Endothelial cell of umbilical vein (primary cell): ENCODE results near the gene TRIM14. TPM values are rescaled to one million over a fixed set of nuclear protein-coding genes. Genes with fewer than 3 reads are reported as not detected.

Experiments used
- BruUV-seq: library from RNA; stranded (reverse); fragments of 400-500 nt; replicated peaks from 2 replicates; lab custom pipeline; 2021; lab: Mats Ljungman, UMichigan
- CTCF ChIA-PET: fragments of 300-600, 350-600 bp; sonication (Branson Sonifier 250); formaldehyde crosslinking; loops from one replicate; lab custom pipeline; 2021; ENCODE audit warnings: antibody characterized with exemption, inconsistent platforms; lab: Charles Lee
- POLR2A ChIA-PET: fragments of 300-600, 350-600 bp; sonication (Branson Sonifier 250); formaldehyde crosslinking; loops from one replicate; lab custom pipeline; 2021; ENCODE audit warnings: antibody characterized with exemption, inconsistent platforms; lab: Charles Lee
- DNase-seq: peaks from one replicate; pipeline ENCODE4 v3.0.0-alpha.2; 2011; ENCODE audit warnings: low read depth, low spot score
- FAIRE-seq: peaks from 2 replicates; lab custom pipeline; 2011; peaks lifted over from hg19 to GRCh38; lab: Jason Lieb, UNC
- H2AFZ ChIP-seq: 2 replicates; pipeline ENCODE4 v1.6.0; 2012; ENCODE audit warnings: low read depth, low read length, control low read depth, inconsistent platforms
- H3K27ac ChIP-seq: 2 replicates; pipeline ENCODE4 v1.5.1; 2011; ENCODE audit warnings: low read depth, mild to moderate bottlenecking, control low read depth, low read length, moderate library complexity; ENCODE audit not compliant: insufficient read depth
- H3K27me3 ChIP-seq, 2 experiments: 2 replicates each; pipeline versions ENCODE4 v1.6.0 to v1.6.1; 2011; ENCODE audit warnings: low read length in 2 of 2, mixed read lengths in 1 of 2; ENCODE audit not compliant: control insufficient read depth in 2 of 2, insufficient read depth in 2 of 2
- H3K36me3 ChIP-seq, 2 experiments: 2 replicates in 1 of 2; 3 replicates in 1 of 2; pipeline ENCODE4 v1.5.1; 2011; ENCODE audit warnings: low read length in 2 of 2, mild to moderate bottlenecking in 1 of 2, moderate library complexity in 1 of 2; ENCODE audit not compliant: control insufficient read depth in 2 of 2, insufficient read depth in 2 of 2; ENCODE audit errors: extremely low read depth in 1 of 2
- H3K4me1 ChIP-seq: 3 replicates; pipeline ENCODE4 v1.5.1; 2011; ENCODE audit warnings: mild to moderate bottlenecking, low read length; ENCODE audit not compliant: control insufficient read depth, insufficient read depth; ENCODE audit errors: extremely low read depth
- H3K4me2 ChIP-seq: 2 replicates; pipeline ENCODE4 v1.6.1; 2011; ENCODE audit warnings: low read length, control low read depth, mixed read lengths; ENCODE audit not compliant: insufficient read depth
- H3K4me3 ChIP-seq, 3 experiments: fragments of 200-600 bp in 1 of 3; sonication (generic), shearing (Covaris generic) in 1 of 3; replicated peaks in 1 of 3; 2 replicates each; pipeline ENCODE4 v1.5.1; 2011 to 2016; ENCODE audit warnings: control low read depth in 3 of 3, low read length in 3 of 3, mild to moderate bottlenecking in 2 of 3, inconsistent platforms in 1 of 3, low read depth in 1 of 3, moderate library complexity in 1 of 3; ENCODE audit not compliant: insufficient read depth in 1 of 3
- H3K79me2 ChIP-seq: 2 replicates; pipeline ENCODE4 v1.6.0; 2012; ENCODE audit warnings: low read length, inconsistent platforms; ENCODE audit not compliant: control insufficient read depth, insufficient read depth
- H3K9ac ChIP-seq: replicated peaks from 2 replicates; pipeline ENCODE3; 2011; ENCODE audit warnings: low read length, control low read depth; ENCODE audit not compliant: insufficient read depth; ENCODE audit errors: extremely low read depth
- H3K9me1 ChIP-seq: replicated peaks from 3 replicates; pipeline ENCODE4 v1.6.0; 2011; ENCODE audit warnings: mild to moderate bottlenecking, low read length; ENCODE audit not compliant: control insufficient read depth, insufficient read depth; ENCODE audit errors: extremely low read depth
- H3K9me3 ChIP-seq: replicated peaks from 2 replicates; pipeline ENCODE4 v1.5.1; 2012; ENCODE audit warnings: low read length, inconsistent platforms; ENCODE audit not compliant: control insufficient read depth, insufficient read depth
- H4K20me1 ChIP-seq: replicated peaks from 2 replicates; pipeline ENCODE3; 2011; ENCODE audit warnings: mild to moderate bottlenecking, low read length; ENCODE audit not compliant: control insufficient read depth, insufficient read depth; ENCODE audit errors: extremely low read depth
- CTCF ChIP-seq, 2 donors: IDR thresholded peaks; 1 replicate in 1 of 2; 2 replicates in 1 of 2; pipeline ENCODE4 v1.5.1; 2011; ENCODE audit warnings: low read length in 2 of 2, mild to moderate bottlenecking in 2 of 2, moderate library complexity in 2 of 2, control low read depth in 1 of 2, inconsistent platforms in 1 of 2, low read depth in 1 of 2; ENCODE audit not compliant: insufficient read depth in 1 of 2; ENCODE audit errors: extremely low read depth in 1 of 2
- EZH2 ChIP-seq: IDR thresholded peaks from 2 replicates; pipeline ENCODE4 v1.6.1; 2012; ENCODE audit warnings: borderline replicate concordance, low read depth, mild to moderate bottlenecking, moderate library complexity, low read length, inconsistent platforms; ENCODE audit not compliant: severe bottlenecking
- FOS ChIP-seq: IDR thresholded peaks from 2 replicates; pipeline ENCODE4 v1.6.1; 2011; ENCODE audit warnings: mild to moderate bottlenecking, low read length, moderate library complexity, borderline replicate concordance; ENCODE audit not compliant: insufficient read depth
- GATA2 ChIP-seq: IDR thresholded peaks from 2 replicates; pipeline ENCODE4 v1.7.0; 2011; ENCODE audit warnings: low read depth, mild to moderate bottlenecking, moderate library complexity, mixed read lengths, low read length; ENCODE audit not compliant: insufficient read length, insufficient read depth
- JUN ChIP-seq: IDR thresholded peaks from 2 replicates; pipeline ENCODE4 v1.6.1; 2011; ENCODE audit warnings: borderline replicate concordance, low read depth; ENCODE audit not compliant: insufficient read length, insufficient read depth
- MAX ChIP-seq: IDR thresholded peaks from 2 replicates; pipeline ENCODE4 v1.6.1; 2011; ENCODE audit not compliant: insufficient read depth, insufficient read length
- MYC ChIP-seq: IDR thresholded peaks from one replicate; pipeline ENCODE4 v1.6.1; 2011; ENCODE audit warnings: mild to moderate bottlenecking, low read depth, low read length
- POLR2A ChIP-seq: IDR thresholded peaks from 2 replicates; pipeline ENCODE4 v1.6.1; 2012; ENCODE audit warnings: low read depth, mild to moderate bottlenecking, control low read depth, low read length
- POLR2AphosphoS5 ChIP-seq: IDR thresholded peaks from 2 replicates; pipeline ENCODE4 v1.6.1; 2012; ENCODE audit warnings: low read depth, mild to moderate bottlenecking, control low read depth, low read length, moderate library complexity; ENCODE audit not compliant: insufficient read depth
- dilution Hi-C: fragments of 300-500 bp; cut with MboI; formaldehyde crosslinking; loops from one replicate; pipeline ENCODE4 v1.15.0; 2019; ENCODE audit warnings: low sequenced_read_pairs; ENCODE audit not compliant: extremely low pct_ligation_motif_present
- intact Hi-C: fragments of 100-400 bp; cut with micrococcal nuclease; formaldehyde crosslinking; loops from one replicate; pipeline ENCODE4 v1.10.0; 2022
- polyA plus RNA-seq, 4 experiments: library from polyadenylated mRNA; depleted of rRNA in 3 of 4; stranded (reverse) in 3 of 4; unstranded in 1 of 4; fragments of >200 nt; gene quantifications; 2 replicates each; pipeline versions ENCODE4 v1.2.1 to v1.2.3, GENCODE V29; 2011 to 2012; ENCODE audit warnings: missing spikeins in 1 of 4
- total RNA-seq: library from RNA; stranded (reverse); gene quantifications from 2 replicates; pipeline ENCODE4 v1.2.3, GENCODE V29; 2021

The TRIM14 gene
- total and polyA plus RNA-seq, 2 donors (not counting 3 experiments of a cell fraction or from before 2014, with no cell fraction given) = 4.8 to 10.7 TPM

- H3K9me1 ChIP-seq = no peaks in the 10 kb centered on the region
- ChIA-PET CTCF (no interaction called here), POLR2A (no interaction called here)
- no peaks in the 10 kb centered on the region for H3K4me1 ChIP-seq
- H2AFZ ChIP-seq = no peak overlapping the region
- no peaks in the 10 kb centered on the region for H3K36me3 ChIP-seq
- no TSS peak for BruUV-seq
- H3K4me3 ChIP-seq = no peak overlapping the region
- no peaks in the 10 kb centered on the region for H3K27me3 ChIP-seq
- H3K79me2 ChIP-seq = no peaks in the 10 kb centered on the region
- TF ChIP-seq POLR2AphosphoS5 = no peak
- TF ChIP-seq JUN = no peak
- TF ChIP-seq FOS = no peak
- no peak for TF ChIP-seq CTCF (IDR thresholded peaks at IDR 0.05; ENCODE audit: extremely low read depth in 1 of 2, insufficient read depth in 1 of 2, low read depth in 1 of 2, low read length in 2 of 2)
- TF ChIP-seq POLR2A = no peak
- no peak for TF ChIP-seq EZH2
- no peak for TF ChIP-seq GATA2
- TF ChIP-seq MYC = no peak
- TF ChIP-seq MAX = no peak
- no peaks in the 10 kb centered on the region for H3K9me3 ChIP-seq
- no peak for DNase-seq
- no peak overlapping the region for H3K9ac ChIP-seq
- H4K20me1 ChIP-seq = no peaks in the 10 kb centered on the region
- dilution Hi-C loops (no loop called here), intact Hi-C loops (no loop called here)
- FAIRE-seq = no peak
- H3K4me2 ChIP-seq = no peak overlapping the region
- H3K27ac ChIP-seq = no peak overlapping the region
Observed at GRCh38 chr9:98095401-98095800, 23.6 kb downstream of the TRIM14 start.
